Measurements from ENCODE around the gene MARK3. TPM values are rescaled to one million over a fixed set of nuclear protein-coding genes. Genes with fewer than 3 reads are reported as not detected.

The MARK3 gene
- total and polyA plus RNA-seq, 10 of the 15 experiments (the other 5 are each of a cell fraction or from before 2014, with no cell fraction given), result 10.7 to 75.1 (median 41.4) TPM

- Histone ChIP-seq H3K9me3 (replicated peaks; ENCODE audit: control insufficient read depth, insufficient read depth, low read length) (no peaks in the 10 kb centered on the region), H3K27ac (ENCODE audit: control insufficient read depth, insufficient read depth) (no peak overlapping the region), H3K9ac (ENCODE audit: control insufficient read depth, insufficient read depth, low read length) (no peak overlapping the region), H3K4me2 (ENCODE audit: control insufficient read depth, insufficient read depth) (no peak overlapping the region), H3K4me1 (ENCODE audit: control insufficient read depth, insufficient read depth, low read length) (no peaks in the 10 kb centered on the region), H2AFZ (ENCODE audit: control insufficient read depth, low read depth, low read length) (no peak overlapping the region), H3K27me3 (replicated peaks in 1 of 2; ENCODE audit: control insufficient read depth in 2 of 2, insufficient read depth in 2 of 2, low read length in 1 of 2) (no peaks in the 10 kb centered on the region), H4K20me1 (ENCODE audit: control insufficient read depth, insufficient read depth) (no peaks in the 10 kb centered on the region), H3K4me3 (no peak overlapping the region), H3K79me2 (ENCODE audit: control insufficient read depth, insufficient read depth, low read length) (no peaks in the 10 kb centered on the region), H3K36me3 (ENCODE audit: control insufficient read depth in 2 of 2, insufficient read depth in 2 of 2, low read length in 1 of 2) (peaks cover 4 to 24% of the 10 kb centered on the region in 2 experiments)
- ChIA-PET CTCF (no interaction called here), RAD21 (ENCODE audit: unreplicated experiment) (no interaction called here), POLR2A (interaction anchor here (1.4 kb wide), 1 partner anchor 40 kb away, joined by 3 read pairs; no protein-coding TSS in a partner anchor), SMC1A (ENCODE audit: uncharacterized antibody, unreplicated experiment) (no interaction called here)
- intact Hi-C loops (cut with micrococcal nuclease; ENCODE audit: unreplicated experiment), result no loop called here
- FAIRE-seq, result no peak
- BruUV-seq (replicated peaks), result no TSS peak
- TF ChIP-seq POLR2AphosphoS5 (IDR thresholded peaks at IDR 0.05; ENCODE audit: low read length) (no peak), FOXM1 (IDR thresholded peaks at IDR 0.05; ENCODE audit: low read depth, low read length) (no peak), MTA3 (IDR thresholded peaks at IDR 0.05; ENCODE audit: borderline replicate concordance, low read length) (no peak), STAT1 (conservative IDR thresholded peaks at IDR 0.05) (no peak), SREBF2 (IDR thresholded peaks at IDR 0.05; ENCODE audit: low read length) (no peak), POLR2A (IDR thresholded peaks at IDR 0.05; ENCODE audit: low read depth, low read length) (peak; percentile 59; the same call in 1 of the 2 replicates)
- no peak for DNase-seq (ENCODE audit: low read depth, low spot score)
- 61% methylated on average over 12 of the region's 12 CpGs for WGBS (ENCODE audit: insufficient coverage, insufficient replicate concordance, low lambda C conversion rate, missing lambda C conversion rate)
- in situ Hi-C loops (cut with MboI), result no loop called here
- ATAC-seq, result peak; percentile 5; the same call in 1 of the 3 replicates
Observed at GRCh38 chr14:103347091-103347815, 38.0 kb upstream of the MARK3 start.

GRCh38 chr14:103348154-103348553 lies 37.1 kb upstream of the MARK3 start:
- SMC1A ChIA-PET (ENCODE audit: uncharacterized antibody, unreplicated experiment), result no interaction called here
- RAD21 ChIA-PET (ENCODE audit: unreplicated experiment), result no interaction called here
- Histone ChIP-seq H3K27ac (ENCODE audit: control insufficient read depth, insufficient read depth) (no peak overlapping the region), H3K79me2 (ENCODE audit: control insufficient read depth, insufficient read depth, low read length) (no peaks in the 10 kb centered on the region), H3K4me1 (ENCODE audit: control insufficient read depth, insufficient read depth, low read length) (no peaks in the 10 kb centered on the region), H2AFZ (ENCODE audit: control insufficient read depth, low read depth, low read length) (no peak overlapping the region), H3K36me3 (ENCODE audit: control insufficient read depth in 2 of 2, insufficient read depth in 2 of 2, low read length in 1 of 2) (peaks cover 4 to 17% of the 10 kb centered on the region in 2 experiments), H3K4me2 (ENCODE audit: control insufficient read depth, insufficient read depth) (no peak overlapping the region), H3K4me3 (no peak overlapping the region), H3K27me3 (replicated peaks in 1 of 2; ENCODE audit: control insufficient read depth in 2 of 2, insufficient read depth in 2 of 2, low read length in 1 of 2) (no peaks in the 10 kb centered on the region), H3K9ac (ENCODE audit: control insufficient read depth, insufficient read depth, low read length) (no peak overlapping the region), H4K20me1 (ENCODE audit: control insufficient read depth, insufficient read depth) (no peaks in the 10 kb centered on the region), H3K9me3 (replicated peaks; ENCODE audit: control insufficient read depth, insufficient read depth, low read length) (no peaks in the 10 kb centered on the region)
- intact Hi-C loops (cut with micrococcal nuclease; ENCODE audit: unreplicated experiment) (no loop called here), in situ Hi-C loops (cut with MboI) (no loop called here)
- POLR2A ChIA-PET, result no interaction called here
- ATAC-seq, result no peak
- no peak for FAIRE-seq
- TF ChIP-seq, protein P1, sequence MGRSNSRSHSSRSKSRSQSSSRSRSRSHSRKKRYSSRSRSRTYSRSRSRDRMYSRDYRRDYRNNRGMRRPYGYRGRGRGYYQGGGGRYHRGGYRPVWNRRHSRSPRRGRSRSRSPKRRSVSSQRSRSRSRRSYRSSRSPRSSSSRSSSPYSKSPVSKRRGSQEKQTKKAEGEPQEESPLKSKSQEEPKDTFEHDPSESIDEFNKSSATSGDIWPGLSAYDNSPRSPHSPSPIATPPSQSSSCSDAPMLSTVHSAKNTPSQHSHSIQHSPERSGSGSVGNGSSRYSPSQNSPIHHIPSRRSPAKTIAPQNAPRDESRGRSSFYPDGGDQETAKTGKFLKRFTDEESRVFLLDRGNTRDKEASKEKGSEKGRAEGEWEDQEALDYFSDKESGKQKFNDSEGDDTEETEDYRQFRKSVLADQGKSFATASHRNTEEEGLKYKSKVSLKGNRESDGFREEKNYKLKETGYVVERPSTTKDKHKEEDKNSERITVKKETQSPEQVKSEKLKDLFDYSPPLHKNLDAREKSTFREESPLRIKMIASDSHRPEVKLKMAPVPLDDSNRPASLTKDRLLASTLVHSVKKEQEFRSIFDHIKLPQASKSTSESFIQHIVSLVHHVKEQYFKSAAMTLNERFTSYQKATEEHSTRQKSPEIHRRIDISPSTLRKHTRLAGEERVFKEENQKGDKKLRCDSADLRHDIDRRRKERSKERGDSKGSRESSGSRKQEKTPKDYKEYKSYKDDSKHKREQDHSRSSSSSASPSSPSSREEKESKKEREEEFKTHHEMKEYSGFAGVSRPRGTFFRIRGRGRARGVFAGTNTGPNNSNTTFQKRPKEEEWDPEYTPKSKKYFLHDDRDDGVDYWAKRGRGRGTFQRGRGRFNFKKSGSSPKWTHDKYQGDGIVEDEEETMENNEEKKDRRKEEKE (IDR thresholded peaks at IDR 0.05), result no peak
- TF ChIP-seq MXI1 (IDR thresholded peaks at IDR 0.05; ENCODE audit: low read depth, low read length) (no peak), EGR1 (IDR thresholded peaks at IDR 0.05; ENCODE audit: borderline replicate concordance in 1 of 2, low read depth in 2 of 2, low read length in 2 of 2) (no peak), ZZZ3 (IDR thresholded peaks at IDR 0.05; ENCODE audit: control insufficient read depth, insufficient read length, low read depth) (no peak), RFX5 (IDR thresholded peaks at IDR 0.05; ENCODE audit: low read depth, low read length) (no peak), MTA2 (IDR thresholded peaks at IDR 0.05; ENCODE audit: low read depth) (no peak), RAD51 (IDR thresholded peaks at IDR 0.05) (no peak)
- CTCF ChIA-PET, result no interaction called here
- 59% methylated on average over 5 of the region's 5 CpGs for WGBS (ENCODE audit: insufficient coverage, insufficient replicate concordance, low lambda C conversion rate, missing lambda C conversion rate)
- no TSS peak for BruUV-seq (replicated peaks)
- DNase-seq (ENCODE audit: low read depth, low spot score), result no peak

Data from GM12878 (cell line).